NB4 (cell line): ENCODE results near the gene SRCAP.

ENCODE experiments used
- DNase-seq: peaks from one replicate; pipeline ENCODE4 v3.0.0; 2010; ENCODE audit warnings: low read depth
- H3K4me3 ChIP-seq: one replicate; pipeline ENCODE4 v1.5.1; 2011; ENCODE audit warnings: mild to moderate bottlenecking, low read depth, low read length, moderate library complexity
- MYC ChIP-seq: IDR thresholded peaks from 2 replicates; pipeline ENCODE4 v1.6.1; 2011; ENCODE audit warnings: low read depth, low read length
- POLR2A ChIP-seq: IDR thresholded peaks from 2 replicates; pipeline ENCODE4 v1.6.1; 2011; ENCODE audit warnings: mild to moderate bottlenecking; ENCODE audit not compliant: insufficient read length; ENCODE audit errors: extremely low read depth
- TF ChIP-seq, protein P1 (sequence below): IDR thresholded peaks from one replicate; pipeline ENCODE4 v1.5.1; 2012; ENCODE audit warnings: low read depth, low read length
- TF ChIP-seq, protein P2 (sequence below): IDR thresholded peaks from 2 replicates; pipeline ENCODE4 v1.6.1; 2011; ENCODE audit warnings: low read depth, low read length

Gene SRCAP

DNA sequence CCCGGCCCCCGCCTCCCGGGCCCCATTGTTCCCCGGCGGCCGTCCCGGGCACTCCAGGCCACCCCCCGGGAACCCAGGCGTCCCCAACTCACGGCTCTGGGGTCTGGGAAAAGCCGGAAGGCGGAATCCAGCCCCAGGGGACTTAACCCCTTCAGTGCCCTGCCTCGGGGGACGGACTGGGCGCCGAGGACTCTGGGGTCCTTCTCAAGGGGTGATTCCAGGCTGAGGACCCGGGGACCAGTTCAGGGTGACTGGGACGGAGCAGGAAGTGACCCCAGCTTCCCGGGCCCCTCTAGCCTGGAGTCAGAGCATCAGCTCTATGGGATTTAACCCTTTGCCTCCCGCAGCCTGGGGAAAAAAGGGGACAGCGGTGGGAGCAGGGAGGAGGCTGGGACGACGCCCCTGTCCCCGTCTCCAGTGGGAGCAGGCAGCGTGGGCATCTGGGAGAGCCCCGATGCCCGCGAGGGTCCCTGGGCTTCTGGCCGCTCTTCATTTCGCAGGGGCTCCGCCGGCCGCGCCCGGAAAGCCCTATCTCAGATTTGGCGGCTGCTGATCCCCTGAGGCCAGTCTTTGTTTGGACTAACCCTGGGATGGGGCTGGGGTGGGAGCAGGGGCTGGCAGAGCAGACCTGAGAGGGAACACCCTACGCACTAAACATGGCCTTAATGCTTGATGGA, 88.1 kb downstream of the SRCAP start, which contains the start of gene ZNF629:
TSS of gene ZNF629 (minus strand) at position 270 of the 677 bp plus-strand sequence. CDS start 2,723 bp downstream, outside the sequence.
- DNase-seq, result peak; percentile 61
- H3K4me3 ChIP-seq, result peak within 1 kb of the TSS; percentile 74
- TF ChIP-seq, protein P1, sequence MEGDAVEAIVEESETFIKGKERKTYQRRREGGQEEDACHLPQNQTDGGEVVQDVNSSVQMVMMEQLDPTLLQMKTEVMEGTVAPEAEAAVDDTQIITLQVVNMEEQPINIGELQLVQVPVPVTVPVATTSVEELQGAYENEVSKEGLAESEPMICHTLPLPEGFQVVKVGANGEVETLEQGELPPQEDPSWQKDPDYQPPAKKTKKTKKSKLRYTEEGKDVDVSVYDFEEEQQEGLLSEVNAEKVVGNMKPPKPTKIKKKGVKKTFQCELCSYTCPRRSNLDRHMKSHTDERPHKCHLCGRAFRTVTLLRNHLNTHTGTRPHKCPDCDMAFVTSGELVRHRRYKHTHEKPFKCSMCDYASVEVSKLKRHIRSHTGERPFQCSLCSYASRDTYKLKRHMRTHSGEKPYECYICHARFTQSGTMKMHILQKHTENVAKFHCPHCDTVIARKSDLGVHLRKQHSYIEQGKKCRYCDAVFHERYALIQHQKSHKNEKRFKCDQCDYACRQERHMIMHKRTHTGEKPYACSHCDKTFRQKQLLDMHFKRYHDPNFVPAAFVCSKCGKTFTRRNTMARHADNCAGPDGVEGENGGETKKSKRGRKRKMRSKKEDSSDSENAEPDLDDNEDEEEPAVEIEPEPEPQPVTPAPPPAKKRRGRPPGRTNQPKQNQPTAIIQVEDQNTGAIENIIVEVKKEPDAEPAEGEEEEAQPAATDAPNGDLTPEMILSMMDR, result no peak
- TF ChIP-seq MYC, result no peak
- TF ChIP-seq, protein P2, sequence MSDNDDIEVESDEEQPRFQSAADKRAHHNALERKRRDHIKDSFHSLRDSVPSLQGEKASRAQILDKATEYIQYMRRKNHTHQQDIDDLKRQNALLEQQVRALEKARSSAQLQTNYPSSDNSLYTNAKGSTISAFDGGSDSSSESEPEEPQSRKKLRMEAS, result 0 out of 2 replicates have a peak, but pooled peaks have one; percentile 5

DNA sequence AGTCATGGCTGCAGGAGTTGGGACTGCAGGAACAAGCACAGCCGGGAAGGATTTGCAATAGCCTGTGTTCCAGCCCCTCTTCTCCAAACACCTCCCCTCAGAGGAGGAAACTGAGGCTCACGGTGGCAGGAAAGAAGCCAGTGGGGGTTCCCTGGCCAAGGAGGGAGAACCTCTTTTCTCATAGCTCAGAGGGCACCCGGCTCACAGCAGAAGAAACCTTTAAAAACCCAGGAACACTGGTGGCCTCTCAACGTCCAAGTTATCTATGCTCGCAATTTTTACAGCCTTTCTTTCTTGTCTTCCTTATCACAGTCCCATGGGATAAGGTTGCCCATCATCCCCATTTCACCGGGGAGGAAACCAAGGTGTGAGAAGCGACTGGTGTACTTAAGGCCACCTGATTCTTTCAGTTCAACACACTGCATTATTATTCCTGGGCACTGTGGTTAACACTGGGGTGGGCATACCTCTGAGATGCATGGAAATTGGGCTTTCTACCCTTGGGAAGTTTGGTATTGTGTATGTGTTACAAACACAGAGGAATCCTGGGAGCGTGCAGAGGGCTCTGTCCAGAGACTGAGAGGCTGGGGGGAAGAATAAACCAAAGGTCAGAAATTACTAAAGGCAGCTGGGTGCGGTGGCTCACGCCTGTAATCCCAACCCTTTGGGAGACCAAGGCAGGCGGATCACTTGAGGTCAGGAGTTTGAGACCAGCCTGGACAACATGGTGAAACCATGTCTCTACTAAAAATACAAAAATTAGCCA, 88.8 kb downstream of the SRCAP start:
- peak overlapping the region; percentile 74 for H3K4me3 ChIP-seq
- no peak for DNase-seq
- TF ChIP-seq POLR2A (no peak), MYC (no peak)
- TF ChIP-seq, protein P2, result no peak
- TF ChIP-seq, protein P1, result no peak
